Measurements from ENCODE around the gene PAPOLA. TPM values are rescaled to one million over a fixed set of nuclear protein-coding genes. Genes with fewer than 3 reads are reported as not detected.

The PAPOLA gene
- total RNA-seq, 3 donors from 2014 or later, result 110 to 254 (median 187) TPM

GRCh38 chr14:96574633-96575632 lies 72.8 kb downstream of the PAPOLA start:
- Histone ChIP-seq H3K9me3 (no peaks in the 10 kb centered on the region), H3K36me3 (no peaks in the 10 kb centered on the region), H3K4me3 (no peak overlapping the region), H3K27me3 (no peaks in the 10 kb centered on the region), H3K4me1 (peaks cover 0 to 4% of the 10 kb centered on the region in 2 donors), H3K27ac (peak overlapping the region; percentile 40 to 62)
- DNase-seq (ENCODE audit: low spot score in 2 of 2), result no peak
- TF ChIP-seq POLR2AphosphoS5 (IDR thresholded peaks at IDR 0.05) (no peak), POLR2A (IDR thresholded peaks at IDR 0.05) (no peak), CTCF (IDR thresholded peaks at IDR 0.05) (no peak)
- intact Hi-C loops (cut with DNase I; ENCODE audit: low total_unique reads), result no loop called here

GRCh38 chr14:96576359-96576758 lies 74.2 kb downstream of the PAPOLA start:
- TF ChIP-seq POLR2AphosphoS5 (IDR thresholded peaks at IDR 0.05) (no peak), CTCF (IDR thresholded peaks at IDR 0.05) (no peak), POLR2A (IDR thresholded peaks at IDR 0.05) (no peak)
- no peaks in the 10 kb centered on the region for H3K27me3 ChIP-seq
- no peaks in the 10 kb centered on the region for H3K9me3 ChIP-seq
- no peak for DNase-seq (ENCODE audit: low spot score in 2 of 2)
- H3K4me1 ChIP-seq, result peaks cover 0 to 4% of the 10 kb centered on the region in 2 donors
- no peaks in the 10 kb centered on the region for H3K36me3 ChIP-seq
- no peak overlapping the region for H3K4me3 ChIP-seq
- no peak overlapping the region for H3K27ac ChIP-seq
- intact Hi-C loops (cut with DNase I; ENCODE audit: low total_unique reads), result no loop called here

GRCh38 chr14:96576937-96577336 lies 74.8 kb downstream of the PAPOLA start:
- Histone ChIP-seq H3K36me3 (no peaks in the 10 kb centered on the region), H3K9me3 (no peaks in the 10 kb centered on the region), H3K27ac (no peak overlapping the region), H3K4me1 (peaks cover 0 to 4% of the 10 kb centered on the region in 2 donors), H3K27me3 (no peaks in the 10 kb centered on the region), H3K4me3 (no peak overlapping the region)
- no peak for DNase-seq (ENCODE audit: low spot score in 2 of 2)
- intact Hi-C loops (cut with DNase I; ENCODE audit: low total_unique reads), result no loop called here
- TF ChIP-seq CTCF (IDR thresholded peaks at IDR 0.05), result no peak
- no peak for TF ChIP-seq POLR2A (IDR thresholded peaks at IDR 0.05)
- no peak for TF ChIP-seq POLR2AphosphoS5 (IDR thresholded peaks at IDR 0.05)

GRCh38 chr14:96578619-96579018 lies 76.4 kb downstream of the PAPOLA start:
- TF ChIP-seq CTCF (IDR thresholded peaks at IDR 0.05), result no peak
- no peak for TF ChIP-seq POLR2AphosphoS5 (IDR thresholded peaks at IDR 0.05)
- TF ChIP-seq POLR2A (IDR thresholded peaks at IDR 0.05), result no peak
- no peaks in the 10 kb centered on the region for H3K9me3 ChIP-seq
- H3K4me1 ChIP-seq, result peaks cover 0 to 4% of the 10 kb centered on the region in 2 donors
- no peak for DNase-seq (ENCODE audit: low spot score in 2 of 2)
- no peaks in the 10 kb centered on the region for H3K36me3 ChIP-seq
- H3K27me3 ChIP-seq, result peaks cover 0 to under 1% of the 10 kb centered on the region in 2 donors
- no peak overlapping the region for H3K4me3 ChIP-seq
- intact Hi-C loops (cut with DNase I; ENCODE audit: low total_unique reads), result no loop called here
- H3K27ac ChIP-seq, result no peak overlapping the region

- intact Hi-C loops (cut with DNase I; ENCODE audit: low total_unique reads), result no loop called here
- TF ChIP-seq CTCF (IDR thresholded peaks at IDR 0.05), result no peak
- no peak for TF ChIP-seq POLR2A (IDR thresholded peaks at IDR 0.05)
- TF ChIP-seq POLR2AphosphoS5 (IDR thresholded peaks at IDR 0.05), result no peak
Measured at GRCh38 chr14:96579358-96579757, 77.2 kb downstream of the PAPOLA start.

More at GRCh38 chr14:96579358-96579757, 77.2 kb downstream of the PAPOLA start:
- Histone ChIP-seq H3K4me1 (no peaks in the 10 kb centered on the region), H3K4me3 (no peak overlapping the region), H3K27ac (no peak overlapping the region), H3K27me3 (peaks cover 0 to 8% of the 10 kb centered on the region in 2 donors), H3K36me3 (no peaks in the 10 kb centered on the region), H3K9me3 (no peaks in the 10 kb centered on the region)
- DNase-seq (ENCODE audit: low spot score in 2 of 2), result no peak

Data from breast epithelium (tissue), 4 donors.